ENCODE data around the gene KLC1. TPM values are rescaled to one million over a fixed set of nuclear protein-coding genes. Genes with fewer than 3 reads are reported as not detected.

Gene KLC1
- total and polyA plus RNA-seq, 10 of the 15 experiments (the other 5 are each of a cell fraction or from before 2014, with no cell fraction given), result 5.5 to 137 (median 76.1) TPM

GRCh38 chr14:103704708-103705107 lies 75.7 kb downstream of the KLC1 start:
- TF ChIP-seq ZNF384 (IDR thresholded peaks at IDR 0.05; ENCODE audit: borderline replicate concordance, low read depth, low read length) (no peak), REST (IDR thresholded peaks at IDR 0.05; ENCODE audit: low read depth, low read length) (no peak), RAD21 (IDR thresholded peaks at IDR 0.05; ENCODE audit: insufficient read depth, low read depth, low read length) (no peak), CHD2 (IDR thresholded peaks at IDR 0.05; ENCODE audit: borderline replicate concordance, low read depth, low read length) (no peak), ZBTB40 (IDR thresholded peaks at IDR 0.05; ENCODE audit: borderline replicate concordance) (no peak), PRDM15 (CRISPR knock-in tag; IDR thresholded peaks at IDR 0.05) (no peak), MLLT1 (IDR thresholded peaks at IDR 0.05) (no peak), NBN (IDR thresholded peaks at IDR 0.05) (no peak), ETV6 (conservative IDR thresholded peaks at IDR 0.05 in 1 of 2, IDR thresholded peaks at IDR 0.05 in 1 of 2; ENCODE audit: borderline replicate concordance in 1 of 2, low read depth in 1 of 2) (no peak), CBX3 (IDR thresholded peaks at IDR 0.05; ENCODE audit: borderline replicate concordance, low read depth) (no peak)
- H3K27me3 ChIP-seq (replicated peaks in 1 of 2; ENCODE audit: control insufficient read depth in 2 of 2, insufficient read depth in 2 of 2, low read length in 1 of 2), result no peaks in the 10 kb centered on the region
- CTCF ChIA-PET, result no interaction called here

More at GRCh38 chr14:103704708-103705107, 75.7 kb downstream of the KLC1 start:
- DNase-seq (ENCODE audit: low read depth, low spot score), result no peak
- POLR2A ChIA-PET, result no interaction called here
- Histone ChIP-seq H4K20me1 (ENCODE audit: control insufficient read depth, insufficient read depth) (no peaks in the 10 kb centered on the region), H3K4me2 (ENCODE audit: control insufficient read depth, insufficient read depth) (no peak overlapping the region), H3K9ac (ENCODE audit: control insufficient read depth, insufficient read depth, low read length) (no peak overlapping the region), H2AFZ (ENCODE audit: control insufficient read depth, low read depth, low read length) (no peak overlapping the region), H3K4me3 (no peak overlapping the region), H3K36me3 (ENCODE audit: control insufficient read depth in 2 of 2, insufficient read depth in 2 of 2, low read length in 1 of 2) (peaks cover 8 to 45% of the 10 kb centered on the region in 2 experiments; a peak in 3 of 4 replicates), H3K4me1 (ENCODE audit: control insufficient read depth, insufficient read depth, low read length) (no peaks in the 10 kb centered on the region), H3K9me3 (replicated peaks; ENCODE audit: control insufficient read depth, insufficient read depth, low read length) (no peaks in the 10 kb centered on the region), H3K27ac (ENCODE audit: control insufficient read depth, insufficient read depth) (no peak overlapping the region), H3K79me2 (ENCODE audit: control insufficient read depth, insufficient read depth, low read length) (no peaks in the 10 kb centered on the region)
- intact Hi-C loops (cut with micrococcal nuclease; ENCODE audit: unreplicated experiment), result no loop called here
- in situ Hi-C loops (cut with MboI), result no loop called here
- ATAC-seq, result no peak
- RAD21 ChIA-PET (ENCODE audit: unreplicated experiment), result no interaction called here
- BruUV-seq (replicated peaks), result no TSS peak
- no peak for FAIRE-seq
- 51% methylated on average over 13 of the region's 13 CpGs for WGBS (ENCODE audit: insufficient coverage, insufficient replicate concordance, low lambda C conversion rate, missing lambda C conversion rate)
- SMC1A ChIA-PET (ENCODE audit: uncharacterized antibody, unreplicated experiment), result no interaction called here

All from GM12878 (cell line).